Stimulated activated CD4-positive, alpha-beta T cell treated with anti-CD3 and anti-CD28 coated beads, TNF-alpha, amount 100 ng/mL, for 24 hours (primary cell): ENCODE results near the gene MBD4.
"Not testable (repeated sequence)": the region's sequence is repeated elsewhere in the genome, so short reads cannot be mapped to it uniquely, and the experiment has no call there.

Experiments used
- DNase-seq, 3 experiments: peaks; one replicate each; pipeline ENCODE4 v3.0.0-alpha.2; 2020; ENCODE audit warnings: low read depth in 3 of 3

The MBD4 gene

GRCh38 chr3:129409541-129409940 is 30.2 kb downstream of the MBD4 start:
- no peak for DNase-seq

GRCh38 chr3:129404610-129405009 is 35.1 kb downstream of the MBD4 start:
- DNase-seq, result no peak

- DNase-seq, result no peak
These were observed 35.6 kb downstream of the MBD4 start for GRCh38 chr3:129404130-129404529.

GRCh38 chr3:129403450-129403849 is 36.3 kb downstream of the MBD4 start:
- DNase-seq, result no peak

- DNase-seq, result no peak
These were observed 37.1 kb downstream of the MBD4 start for GRCh38 chr3:129402616-129403015.

- DNase-seq, result no peak
These were observed 37.5 kb downstream of the MBD4 start for GRCh38 chr3:129402210-129402609.

GRCh38 chr3:129399895-129400357 is 39.8 kb downstream of the MBD4 start:
- no peak for DNase-seq

- DNase-seq, result peak; percentile 49 to 67 (median 63)
These were observed 40.4 kb downstream of the MBD4 start for GRCh38 chr3:129399145-129399894.

- DNase-seq, result peak in 1 of 3 experiments; percentile 2
These were observed 41.0 kb downstream of the MBD4 start for GRCh38 chr3:129398803-129399144.

- not testable (repeated sequence) for DNase-seq
These were observed 45.8 kb downstream of the MBD4 start for GRCh38 chr3:129393760-129394564.

GRCh38 chr3:129393271-129393670 is 46.5 kb downstream of the MBD4 start:
- DNase-seq, result no peak

- not testable (repeated sequence) for DNase-seq
These were observed 47.5 kb downstream of the MBD4 start for GRCh38 chr3:129392106-129392887.

- not testable (repeated sequence) for DNase-seq
These were observed 48.2 kb downstream of the MBD4 start for GRCh38 chr3:129391583-129391982.

- DNase-seq, result no peak
These were observed 50.2 kb downstream of the MBD4 start for GRCh38 chr3:129389572-129389937.

GRCh38 chr3:129388791-129389571 is 50.8 kb downstream of the MBD4 start:
- DNase-seq, result not testable (repeated sequence)

GRCh38 chr3:129387487-129387886 is 52.3 kb downstream of the MBD4 start:
- DNase-seq, result no peak

GRCh38 chr3:129386984-129387383 is 52.8 kb downstream of the MBD4 start:
- DNase-seq, result no peak

- not testable (repeated sequence) for DNase-seq
These were observed 54.2 kb downstream of the MBD4 start for GRCh38 chr3:129385507-129385906.

- DNase-seq, result no peak
These were observed 55.0 kb downstream of the MBD4 start for GRCh38 chr3:129384594-129385323.

- DNase-seq, result not testable (repeated sequence)
These were observed 55.6 kb downstream of the MBD4 start for GRCh38 chr3:129384103-129384502.
